ENCODE data around the gene N4BP3.
A peak's percentile ranks its signal among the peaks of the same experiment; 100 is the strongest.

N4BP3 gene

DNA sequence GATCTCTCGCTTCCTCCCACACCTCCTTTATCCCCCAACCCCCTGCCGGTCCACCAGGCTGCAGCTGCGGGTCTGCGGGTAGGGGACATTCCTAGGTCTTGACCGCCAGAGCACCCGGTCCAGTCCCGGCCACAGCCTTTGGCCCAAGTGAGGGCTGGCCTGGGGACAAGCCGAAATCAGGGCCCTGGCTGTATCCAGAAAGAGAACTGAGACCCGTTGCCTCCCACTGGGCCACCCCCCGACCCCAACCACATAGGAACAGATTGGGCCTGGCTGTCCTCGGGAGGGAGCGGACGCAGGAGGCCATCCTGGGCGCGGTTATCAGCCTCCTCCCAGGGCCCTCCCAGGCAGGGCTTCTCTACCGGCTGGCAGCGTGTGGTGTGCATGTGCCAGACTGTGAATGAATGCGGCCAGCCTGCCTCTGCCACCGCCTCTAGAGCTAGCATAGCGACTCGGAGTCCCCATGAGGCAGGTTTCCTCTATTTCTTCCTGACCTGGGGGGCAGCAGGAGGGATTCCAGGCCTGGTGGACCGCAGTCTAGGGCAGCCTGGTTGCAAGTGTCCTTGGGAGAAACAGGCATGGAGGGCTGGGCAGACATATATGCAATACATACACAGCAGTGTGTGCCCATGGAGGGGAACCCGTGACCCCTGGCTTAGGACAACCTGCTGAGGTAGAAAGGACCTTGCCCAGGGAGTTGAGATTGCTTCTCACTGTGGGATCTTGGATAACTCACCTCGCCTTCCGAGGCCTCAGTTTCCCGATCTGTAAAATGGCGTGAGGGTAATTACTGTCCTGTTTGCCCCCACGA lies 1.2 kb downstream of the N4BP3 start:
- TF ChIP-seq CTCF (IDR thresholded peaks at IDR 0.05; ENCODE audit: insufficient read depth, low read depth, low read length, missing control alignments), result no peak
- peak; percentile 40 for DNase-seq (ENCODE audit: low read depth)
- H3K4me3 ChIP-seq (ENCODE audit: low read depth, low read length), result peak overlapping the region; percentile 85

DNA sequence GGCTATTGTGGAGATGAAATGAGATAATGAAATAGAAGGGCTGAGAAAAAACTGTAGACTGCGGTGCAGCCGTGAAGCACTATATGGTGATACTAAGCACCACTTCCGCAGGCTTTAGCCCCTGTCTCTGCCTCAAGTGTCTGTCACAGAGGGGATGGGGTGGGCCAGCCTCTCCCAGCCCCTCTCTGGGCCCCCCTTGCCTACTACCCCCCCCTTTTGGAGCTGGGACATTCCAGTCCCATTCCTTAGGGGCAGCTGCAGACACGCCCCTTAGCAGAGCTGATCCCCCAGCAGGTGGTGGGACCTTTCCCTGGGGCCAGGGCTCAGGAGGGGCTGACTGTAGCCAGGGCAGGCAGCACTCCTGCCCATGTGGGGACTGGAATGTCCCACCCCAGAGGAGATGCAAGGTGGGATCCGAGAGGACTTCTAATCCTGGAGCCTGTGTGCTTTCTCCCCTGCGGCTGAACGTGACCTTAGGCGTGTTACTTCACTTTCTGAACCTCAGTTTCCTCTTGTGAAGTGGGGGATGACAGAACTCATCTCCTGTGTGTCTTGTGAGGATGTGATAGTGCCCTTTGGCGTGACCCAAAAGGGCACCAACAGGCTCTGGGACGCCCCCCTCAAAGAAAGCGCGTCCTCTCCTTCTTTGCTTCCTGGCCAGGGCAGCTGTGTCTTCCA lies 1.9 kb downstream of the N4BP3 start:
- DNase-seq (ENCODE audit: low read depth), result peak; percentile 55
- no peak for TF ChIP-seq CTCF (IDR thresholded peaks at IDR 0.05; ENCODE audit: insufficient read depth, low read depth, low read length, missing control alignments)
- H3K4me3 ChIP-seq (ENCODE audit: low read depth, low read length), result peak overlapping the region; percentile 85

DNA sequence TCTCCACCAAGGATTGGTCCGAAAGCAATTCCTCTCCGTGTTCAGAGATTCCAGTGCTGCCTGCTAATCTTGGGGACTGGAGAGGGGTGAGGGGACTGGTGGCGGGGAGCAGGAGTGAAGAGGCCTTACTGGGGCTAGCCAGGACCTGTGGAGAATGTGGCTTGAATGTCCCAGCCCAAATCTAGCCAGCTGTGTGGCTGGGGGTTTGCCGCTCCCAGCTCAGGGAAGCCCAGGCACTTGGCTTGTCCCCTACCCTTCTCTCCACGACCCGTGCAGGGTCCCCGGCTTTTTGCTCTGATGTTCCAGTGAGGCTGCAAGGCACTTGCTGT lies 2.4 kb downstream of the N4BP3 start:
- no peak for DNase-seq (ENCODE audit: low read depth)
- no peak for TF ChIP-seq CTCF (IDR thresholded peaks at IDR 0.05; ENCODE audit: insufficient read depth, low read depth, low read length, missing control alignments)
- H3K4me3 ChIP-seq (ENCODE audit: low read depth, low read length), result peak overlapping the region; percentile 85

DNA sequence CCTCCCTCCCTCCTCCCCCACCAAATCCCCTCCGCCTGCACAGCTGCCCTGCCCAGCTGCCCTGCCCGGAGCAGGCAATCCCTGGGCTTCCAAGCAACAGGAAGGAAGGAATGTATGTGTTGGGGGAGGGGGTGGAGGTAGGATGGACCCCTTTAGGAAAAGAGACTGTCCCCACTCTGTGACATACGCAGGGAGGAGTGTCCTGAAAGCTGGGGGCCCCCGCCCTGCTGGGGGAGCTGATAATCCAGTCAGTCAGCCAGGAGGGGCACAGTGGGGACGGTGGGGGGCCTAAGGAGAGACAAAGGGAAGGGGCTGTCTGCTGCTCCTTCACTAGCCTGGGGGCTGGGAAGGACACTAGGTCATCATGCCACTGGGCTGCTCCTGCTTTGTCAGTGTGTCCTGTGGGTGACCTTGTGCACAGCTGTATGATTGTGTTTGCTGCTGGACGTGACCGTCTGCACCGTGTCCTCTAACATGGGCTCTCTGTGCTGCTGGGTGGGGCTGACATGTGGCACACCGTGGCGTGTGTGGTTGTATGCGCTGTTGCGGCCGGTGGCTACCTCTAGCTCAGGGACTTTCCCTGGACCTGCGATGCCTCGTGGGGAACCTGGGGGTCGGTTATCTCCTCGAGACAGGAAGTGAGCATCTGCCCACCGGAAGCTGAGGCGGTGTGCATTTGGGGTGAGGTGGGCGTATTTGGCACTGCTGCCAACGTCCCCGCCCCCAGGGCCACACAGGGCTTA lies 3.0 kb downstream of the N4BP3 start:
- no peak for TF ChIP-seq CTCF (IDR thresholded peaks at IDR 0.05; ENCODE audit: insufficient read depth, low read depth, low read length, missing control alignments)
- peak; percentile 88 for DNase-seq (ENCODE audit: low read depth)
- H3K4me3 ChIP-seq (ENCODE audit: low read depth, low read length), result peak overlapping the region; percentile 85

DNA sequence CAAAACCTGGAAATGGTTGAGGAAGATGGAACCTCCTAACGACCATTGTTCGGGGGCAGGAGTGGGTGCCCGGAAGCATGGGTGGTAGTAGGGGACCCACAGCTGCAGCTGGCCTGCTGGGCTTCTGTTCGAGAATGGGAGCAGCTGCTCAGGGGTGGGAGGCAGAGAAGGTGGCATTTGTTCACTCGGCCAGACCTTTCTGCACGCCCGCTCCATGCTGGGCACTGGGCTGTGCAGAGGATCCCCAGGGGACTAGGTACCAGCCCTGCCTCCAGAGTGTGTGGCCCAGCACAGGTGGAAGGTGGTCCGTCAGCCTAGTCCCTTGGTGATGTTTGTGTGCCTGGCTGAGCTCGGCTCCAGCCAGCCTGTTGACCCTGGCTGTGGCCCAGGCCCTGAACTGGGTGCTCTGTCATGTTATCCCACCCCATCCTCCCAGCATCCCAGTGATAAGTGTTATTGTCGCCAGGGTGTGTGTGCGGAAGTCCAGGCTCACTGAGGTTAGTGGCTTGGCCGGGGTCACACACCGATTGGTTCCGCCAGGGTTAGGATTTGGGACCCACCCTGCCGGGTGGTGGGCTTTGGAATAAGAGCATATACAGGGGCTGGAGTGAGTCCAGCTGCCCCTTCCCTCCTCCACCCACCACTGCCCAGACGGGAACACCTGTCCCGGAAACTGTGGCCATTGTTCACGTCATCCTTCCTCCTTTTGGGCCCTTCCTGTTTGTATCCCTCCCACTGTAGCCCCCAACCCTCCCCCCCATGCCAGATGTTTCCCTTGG lies 4.8 kb downstream of the N4BP3 start:
- TF ChIP-seq CTCF (IDR thresholded peaks at IDR 0.05; ENCODE audit: insufficient read depth, low read depth, low read length, missing control alignments), result no peak
- H3K4me3 ChIP-seq (ENCODE audit: low read depth, low read length), result peak overlapping the region; percentile 36
- DNase-seq (ENCODE audit: low read depth), result peak; percentile 48

DNA sequence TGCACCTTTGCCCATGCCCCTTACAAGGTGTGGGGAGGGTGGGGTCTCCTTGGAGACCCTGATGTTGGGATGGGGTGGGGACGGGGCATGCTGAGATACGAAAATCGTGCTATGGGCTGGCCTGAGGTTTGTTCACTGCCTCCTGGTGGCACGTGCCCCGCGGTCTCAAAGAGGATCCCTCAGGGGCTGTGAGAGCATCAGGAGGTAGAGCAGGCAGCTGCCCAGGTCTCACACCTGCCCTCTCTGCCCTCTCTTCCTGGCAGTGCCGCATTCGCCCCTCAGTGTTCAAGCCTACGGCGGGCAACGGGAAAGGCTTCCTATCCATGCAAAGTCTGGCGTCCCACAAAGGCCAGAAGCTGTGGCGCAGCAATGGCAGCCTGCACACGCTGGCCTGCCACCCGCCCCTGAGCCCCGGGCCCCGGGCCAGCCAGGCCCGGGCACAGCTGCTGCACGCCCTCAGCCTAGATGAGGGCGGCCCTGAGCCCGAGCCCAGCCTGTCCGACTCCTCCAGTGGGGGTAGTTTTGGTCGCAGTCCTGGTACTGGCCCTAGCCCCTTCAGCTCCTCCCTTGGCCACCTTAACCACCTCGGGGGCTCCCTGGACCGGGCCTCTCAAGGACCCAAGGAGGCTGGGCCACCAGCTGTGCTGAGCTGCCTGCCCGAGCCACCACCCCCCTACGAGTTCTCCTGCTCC lies 6.7 kb downstream of the N4BP3 start:
- no peak for DNase-seq (ENCODE audit: low read depth)
- H3K4me3 ChIP-seq (ENCODE audit: low read depth, low read length), result no peak overlapping the region
- no peak for TF ChIP-seq CTCF (IDR thresholded peaks at IDR 0.05; ENCODE audit: insufficient read depth, low read depth, low read length, missing control alignments)

Data from GM12865 (cell line).